Right renal cortex interstitium (tissue), 3 donors: ENCODE results near the gene DPYD. TPM values are rescaled to one million over a fixed set of nuclear protein-coding genes. Genes with fewer than 3 reads are reported as not detected.

Experiments
- DNase-seq, 3 donors: peaks; one replicate each; pipeline ENCODE4 v3.0.0-alpha.2; 2013; ENCODE audit warnings: low read depth in 3 of 3, low spot score in 2 of 3
- polyA plus RNA-seq, 3 donors: library from polyadenylated mRNA; unstranded; fragments of 120-200 nt; gene quantifications; one replicate each; pipeline ENCODE4 v1.2.1, GENCODE V29; 2013; ENCODE audit not compliant: insufficient read length in 3 of 3

The DPYD gene
- polyA plus RNA-seq, 3 donors: 13.8 to 14.9 (median 14.4) TPM

DNA sequence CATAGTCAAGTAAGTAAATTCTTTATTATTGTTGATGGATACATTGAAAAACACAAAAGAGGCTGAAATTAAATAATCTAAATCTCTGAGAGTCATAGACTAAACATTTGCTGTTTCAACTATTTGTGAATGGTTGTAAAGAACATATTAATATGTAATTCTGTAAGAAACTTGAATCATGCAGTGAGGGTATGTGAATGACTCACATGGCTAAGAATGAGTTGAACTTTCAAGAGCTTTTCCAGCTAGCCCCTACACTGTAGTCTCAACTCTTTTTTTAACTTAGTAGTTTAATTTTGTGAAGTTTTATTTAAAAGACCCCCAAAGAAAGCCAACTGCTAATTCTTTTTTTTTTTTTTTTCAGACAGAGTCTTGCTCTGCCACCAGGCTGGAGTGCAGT lies 588.1 kb downstream of the DPYD start:
- no peak for DNase-seq

DNA sequence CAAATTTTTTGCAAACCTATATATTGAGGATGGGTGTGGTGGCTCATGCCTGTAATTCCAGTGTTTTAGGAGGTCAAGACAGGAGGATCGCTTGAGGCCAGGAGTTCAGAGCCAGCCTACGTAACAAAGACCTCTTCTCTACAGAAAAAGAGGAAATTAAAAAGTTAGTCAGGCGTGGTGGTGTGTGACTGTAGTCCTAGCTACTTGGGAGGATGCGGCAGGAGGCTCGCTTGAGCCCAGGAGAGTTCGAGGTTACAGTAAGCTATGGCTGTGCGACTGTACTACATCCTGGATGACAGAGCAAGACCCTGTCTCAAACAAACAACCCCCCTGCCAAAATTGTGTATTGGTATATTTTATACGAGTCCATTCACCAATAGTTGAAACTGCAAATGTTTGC lies 589.7 kb downstream of the DPYD start:
- DNase-seq: no peak

GRCh38 chr1:97314685-97315084 lies 606.1 kb downstream of the DPYD start:
- DNase-seq: no peak

GRCh38 chr1:97308131-97308530 lies 612.7 kb downstream of the DPYD start:
- DNase-seq: no peak

GRCh38 chr1:97307568-97307967 lies 613.3 kb downstream of the DPYD start:
- no peak for DNase-seq

DNA sequence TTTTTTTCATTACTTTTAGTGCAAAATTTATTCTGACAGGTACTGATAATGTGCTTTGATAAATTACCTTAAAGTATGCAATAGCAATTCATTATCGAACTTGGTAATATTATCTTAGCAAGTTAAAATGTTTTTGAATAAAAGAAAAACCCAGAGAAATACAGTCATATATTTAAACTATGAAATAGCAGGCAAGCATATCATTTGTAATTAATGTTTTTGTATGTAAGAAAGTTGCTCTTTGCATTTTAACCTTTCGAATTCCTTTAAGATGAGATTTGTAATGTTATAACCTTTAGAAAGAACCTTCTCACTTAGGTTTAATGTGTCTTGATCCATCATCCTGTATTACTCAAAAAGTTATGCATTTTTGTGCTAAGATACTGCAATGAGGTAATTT lies 613.7 kb downstream of the DPYD start:
- no peak for DNase-seq

- no peak for DNase-seq
Observed at GRCh38 chr1:97306504-97306903, 614.3 kb downstream of the DPYD start.

DNA sequence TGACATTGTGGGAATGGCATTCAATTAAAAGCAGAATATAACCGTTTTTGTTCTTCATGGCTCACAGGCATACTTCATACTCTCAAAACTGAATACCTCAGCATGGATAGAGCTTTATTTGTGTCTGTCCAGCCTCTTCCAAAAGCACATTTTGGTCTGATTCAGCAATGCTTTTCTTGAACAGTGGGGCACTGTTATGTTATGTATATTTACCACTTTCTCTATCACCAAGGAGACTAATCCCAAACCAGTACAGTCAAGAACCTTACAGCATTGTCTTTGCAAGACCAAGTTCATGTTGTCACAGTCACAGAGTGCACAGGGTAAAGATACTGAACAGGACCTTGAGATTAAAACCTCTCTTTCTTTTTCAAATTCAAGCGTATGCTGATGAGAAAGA lies 616.5 kb downstream of the DPYD start:
- no peak for DNase-seq

GRCh38 chr1:97298966-97299365 lies 621.9 kb downstream of the DPYD start:
- DNase-seq: no peak

DNA sequence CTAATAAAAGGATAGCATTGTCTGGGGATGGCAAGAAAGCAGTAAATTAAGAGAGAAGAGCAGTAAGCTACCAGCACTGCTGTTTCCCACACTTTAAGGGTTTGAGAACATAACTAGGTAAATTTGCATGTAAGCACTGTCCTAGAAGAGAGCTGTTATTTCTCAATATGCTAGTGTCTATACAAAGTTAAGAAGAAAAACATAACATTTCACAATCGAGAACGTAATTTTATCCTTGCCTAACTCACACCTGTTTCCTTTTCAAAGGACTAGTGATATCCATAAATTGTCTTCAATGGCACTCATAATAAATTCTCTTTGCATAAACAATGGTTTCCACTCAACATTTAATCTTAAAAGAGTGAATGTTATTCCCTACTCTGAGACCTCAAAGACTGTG lies 623.2 kb downstream of the DPYD start:
- DNase-seq: no peak

- DNase-seq: no peak
Observed at GRCh38 chr1:97281962-97282361, 638.9 kb downstream of the DPYD start.

DNA sequence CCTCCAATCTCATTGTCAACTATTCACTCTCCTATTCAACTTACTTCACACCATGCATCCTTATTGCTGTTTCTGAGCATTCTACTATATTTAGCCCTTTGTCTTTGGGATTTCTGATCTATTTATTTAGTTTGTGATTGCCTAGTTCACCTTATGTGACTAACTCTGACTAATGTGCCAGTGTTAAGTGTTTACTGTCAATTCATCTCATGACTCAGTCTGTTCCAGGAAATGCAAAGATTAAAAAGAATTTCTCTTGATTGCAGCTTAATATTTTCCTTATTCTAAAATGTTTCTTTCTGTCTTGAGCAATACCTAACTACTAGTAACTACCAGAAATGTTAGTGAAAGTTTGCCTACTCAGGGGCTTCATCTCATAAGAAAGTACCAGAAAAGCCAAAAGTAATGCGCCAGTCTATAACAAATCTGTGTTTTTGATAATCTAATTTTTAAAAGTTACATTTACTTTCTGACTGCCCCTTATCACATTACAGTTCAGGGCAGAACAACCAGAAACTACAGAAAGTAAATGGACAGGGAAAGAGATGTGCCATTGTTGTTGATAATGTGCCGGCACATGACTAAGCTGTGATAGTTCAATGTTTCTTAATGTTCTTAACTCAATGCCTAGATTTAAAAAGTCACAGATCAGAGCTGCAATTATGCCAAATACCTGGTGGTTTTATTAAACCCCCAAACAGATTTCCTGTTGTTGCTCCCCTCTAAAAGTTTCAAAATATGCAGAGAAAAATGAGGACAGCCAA lies 642.8 kb downstream of the DPYD start:
- no peak for DNase-seq

DNA sequence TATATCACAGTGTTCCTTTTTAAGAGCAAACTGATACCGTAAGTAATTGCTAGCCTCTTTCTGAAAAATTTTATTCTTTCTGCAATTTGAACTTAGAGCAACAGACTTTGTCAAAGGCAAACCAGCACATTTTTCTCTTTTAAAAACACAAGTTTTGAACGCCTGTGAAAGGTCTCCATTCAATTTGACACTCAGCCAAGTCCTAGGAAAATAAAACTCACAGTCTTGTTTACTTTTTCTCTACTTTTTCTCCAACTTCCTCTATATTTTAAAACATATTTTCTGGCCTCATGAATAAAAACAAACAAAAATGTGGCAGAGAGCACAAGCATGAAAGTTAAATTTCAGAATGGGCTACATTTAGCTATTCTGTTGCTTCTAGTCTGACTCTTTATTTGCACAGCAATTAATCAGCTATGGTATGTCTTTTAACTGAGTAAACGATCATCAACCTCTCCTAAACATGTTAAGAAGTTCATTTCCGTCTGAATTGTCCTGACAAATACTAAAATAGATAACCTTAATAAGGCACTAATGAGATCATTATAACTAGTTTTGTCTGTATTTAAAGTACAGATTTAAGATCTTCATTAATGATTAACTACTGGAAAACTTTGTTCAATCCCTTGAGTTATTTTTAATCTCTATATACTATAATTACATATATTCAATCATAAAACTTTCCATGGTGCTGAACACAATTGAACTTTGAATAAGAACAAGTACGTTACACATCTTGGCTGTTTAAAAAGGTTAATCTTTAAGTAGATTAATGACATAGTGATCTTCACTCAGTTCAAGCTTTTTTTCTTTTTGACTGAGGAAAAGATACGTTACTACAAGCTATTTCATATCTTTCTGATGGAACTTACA lies 648.7 kb downstream of the DPYD start:
- no peak for DNase-seq

DNA sequence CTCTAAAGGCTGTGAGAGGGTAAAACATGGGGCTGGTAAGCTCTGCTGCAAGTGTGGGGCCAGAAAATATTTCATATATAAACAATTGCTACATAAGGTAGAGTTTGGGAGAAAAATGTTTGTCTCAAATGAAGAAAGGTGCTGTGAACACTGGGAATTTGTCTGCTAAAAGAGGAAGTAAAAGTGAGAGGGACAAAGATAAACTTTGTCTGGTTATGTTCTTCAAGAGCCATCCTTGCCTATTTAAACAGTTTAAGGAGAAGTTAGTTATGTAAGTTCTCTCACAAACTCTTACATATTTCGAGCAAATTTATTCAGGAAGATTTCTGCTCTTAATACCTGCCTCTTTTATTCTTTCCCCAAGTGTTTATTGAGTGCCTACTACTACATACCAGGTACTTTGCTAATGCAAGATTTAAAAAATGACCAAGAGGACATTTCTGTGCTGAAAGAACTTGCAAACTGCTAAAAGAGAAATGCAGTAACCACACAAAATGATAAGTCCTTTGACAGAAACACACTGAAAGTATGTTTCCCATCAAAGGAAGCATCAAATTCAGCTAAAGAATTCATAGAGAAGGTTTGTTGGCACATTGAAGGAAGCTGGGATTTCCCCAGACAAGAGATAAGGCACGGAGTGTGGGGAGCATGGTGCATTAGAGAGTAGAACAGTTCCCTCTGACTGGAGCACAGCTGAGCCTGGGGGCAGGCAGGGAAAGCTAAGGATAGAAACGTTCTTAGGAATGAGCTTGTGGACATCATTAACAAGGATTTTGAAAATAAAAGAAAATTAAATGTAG lies 650.1 kb downstream of the DPYD start:
- no peak for DNase-seq

- DNase-seq: no peak
Observed at GRCh38 chr1:97265630-97266029, 655.2 kb downstream of the DPYD start.

DNA sequence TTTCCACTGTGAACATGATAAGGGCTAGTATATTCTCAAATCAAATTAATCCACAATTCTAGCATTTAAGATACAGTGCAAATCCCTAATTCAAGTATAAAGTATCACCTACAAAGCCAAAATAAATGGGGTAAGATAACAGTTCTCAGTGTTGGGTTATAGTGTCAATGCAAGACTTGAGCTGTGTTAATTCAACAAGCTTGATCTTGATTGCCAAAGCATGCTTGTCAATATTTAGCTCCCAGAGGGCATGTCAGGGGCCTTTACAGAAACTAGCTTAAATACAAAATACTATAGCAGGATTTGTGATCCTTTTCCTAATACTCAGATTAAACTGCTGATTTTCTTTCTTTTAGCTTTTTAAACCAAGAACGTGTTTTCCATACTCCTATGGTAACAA lies 658.0 kb downstream of the DPYD start:
- no peak for DNase-seq

DNA sequence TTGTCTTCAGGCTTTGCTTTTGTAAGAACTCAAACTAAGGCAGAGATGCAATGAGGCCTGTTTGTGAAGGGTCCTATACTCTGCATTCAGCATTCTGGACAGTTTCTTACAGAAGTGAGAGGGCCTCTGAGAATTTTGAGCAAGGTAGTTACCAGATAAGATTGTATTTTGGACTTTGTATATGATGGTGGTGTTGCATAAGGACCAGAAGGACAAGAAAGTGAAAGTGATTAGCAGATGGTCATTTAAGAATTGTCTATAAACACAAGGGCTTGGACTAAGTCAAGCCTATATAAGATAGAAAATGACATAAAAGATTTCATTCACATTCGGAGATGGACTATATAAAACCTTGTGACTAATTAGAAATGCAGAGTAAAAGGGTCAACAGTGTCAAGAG lies 662.2 kb downstream of the DPYD start:
- DNase-seq: no peak

DNA sequence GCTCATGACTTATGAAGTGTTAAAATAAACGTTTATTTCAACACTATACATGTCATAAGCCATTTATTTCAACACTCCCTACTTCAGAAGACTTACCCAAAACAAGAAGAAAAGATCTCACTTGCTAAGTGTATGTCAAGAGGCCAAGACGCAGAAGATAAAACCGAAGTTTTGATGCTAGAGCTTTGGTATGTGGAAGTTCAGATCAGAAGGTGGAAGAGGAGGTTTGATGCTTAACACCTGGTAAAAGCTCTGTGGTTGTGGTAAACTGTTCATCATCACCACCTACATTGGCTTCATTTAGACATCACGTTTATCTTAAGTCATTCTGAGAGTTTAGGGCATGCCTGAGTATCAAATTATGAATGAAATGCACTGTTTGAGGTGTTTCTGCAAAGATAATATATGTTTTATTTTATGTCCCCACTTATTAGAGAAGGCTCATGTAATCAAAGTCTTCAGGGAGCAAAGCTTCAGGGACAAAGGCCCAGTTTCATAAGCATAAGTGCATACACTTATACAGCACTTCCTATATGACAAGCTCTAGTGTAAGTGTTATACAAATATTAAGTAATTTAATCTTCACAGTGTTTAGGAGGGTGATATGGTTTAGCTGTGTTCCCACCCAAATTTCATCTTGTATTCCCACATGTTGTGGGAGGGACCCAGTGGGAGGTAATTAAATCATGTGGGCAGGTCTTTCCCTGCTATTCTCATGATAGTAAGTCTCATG lies 665.9 kb downstream of the DPYD start:
- no peak for DNase-seq

- DNase-seq: no peak
Observed at GRCh38 chr1:97252925-97253324, 667.9 kb downstream of the DPYD start.

- DNase-seq: no peak
Observed at GRCh38 chr1:97252076-97252475, 668.8 kb downstream of the DPYD start.

DNA sequence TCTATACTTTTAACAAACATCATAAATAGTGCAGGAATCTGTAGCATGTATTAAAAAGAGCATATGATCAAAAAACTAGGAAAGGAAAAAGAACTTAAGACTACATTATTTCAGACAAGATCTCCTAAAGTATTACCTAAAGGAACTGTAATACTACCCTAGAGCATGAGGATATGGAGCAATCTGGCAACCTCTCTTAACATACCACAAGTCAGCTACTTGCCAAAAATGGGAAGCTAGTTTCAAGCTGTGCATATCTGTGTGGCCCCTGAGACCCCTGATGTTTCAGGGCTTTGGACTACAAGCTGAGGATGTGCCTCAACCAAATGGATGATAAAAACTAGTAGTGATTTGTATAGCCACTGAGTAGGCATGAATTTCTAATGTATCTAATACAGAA lies 673.6 kb downstream of the DPYD start:
- no peak for DNase-seq
